ENCODE measurements around the gene TRIM40.
"Not testable (repeated sequence)": the region's sequence is repeated elsewhere in the genome, so short reads cannot be mapped to it uniquely, and the experiment has no call there.

Gene TRIM40

GRCh38 chr6:30165238-30165637 is 29.3 kb downstream of the TRIM40 start:
- not testable (repeated sequence) for DNase-seq

DNA sequence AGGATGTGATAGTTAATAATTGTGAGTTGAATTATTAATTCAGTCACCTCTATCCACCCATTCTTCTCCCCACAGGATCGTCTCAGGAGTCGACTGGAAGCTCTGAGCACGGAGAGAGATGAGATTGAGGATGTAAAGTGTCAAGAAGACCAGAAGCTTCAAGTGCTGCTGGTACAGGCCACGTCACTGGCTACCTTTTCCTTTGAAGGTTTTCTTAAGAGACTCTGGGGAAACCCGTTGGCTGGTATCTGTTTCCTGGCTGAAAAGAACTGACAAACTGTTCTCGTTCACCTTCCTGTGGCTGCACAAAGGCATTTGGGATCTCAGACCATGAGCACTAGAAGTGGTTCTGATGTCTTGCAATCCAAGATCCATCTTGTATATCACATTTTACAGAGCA is 31.2 kb downstream of the TRIM40 start:
- DNase-seq = no peak

- no peak for DNase-seq
Observed at GRCh38 chr6:30168741-30169140, 32.8 kb downstream of the TRIM40 start.

DNA sequence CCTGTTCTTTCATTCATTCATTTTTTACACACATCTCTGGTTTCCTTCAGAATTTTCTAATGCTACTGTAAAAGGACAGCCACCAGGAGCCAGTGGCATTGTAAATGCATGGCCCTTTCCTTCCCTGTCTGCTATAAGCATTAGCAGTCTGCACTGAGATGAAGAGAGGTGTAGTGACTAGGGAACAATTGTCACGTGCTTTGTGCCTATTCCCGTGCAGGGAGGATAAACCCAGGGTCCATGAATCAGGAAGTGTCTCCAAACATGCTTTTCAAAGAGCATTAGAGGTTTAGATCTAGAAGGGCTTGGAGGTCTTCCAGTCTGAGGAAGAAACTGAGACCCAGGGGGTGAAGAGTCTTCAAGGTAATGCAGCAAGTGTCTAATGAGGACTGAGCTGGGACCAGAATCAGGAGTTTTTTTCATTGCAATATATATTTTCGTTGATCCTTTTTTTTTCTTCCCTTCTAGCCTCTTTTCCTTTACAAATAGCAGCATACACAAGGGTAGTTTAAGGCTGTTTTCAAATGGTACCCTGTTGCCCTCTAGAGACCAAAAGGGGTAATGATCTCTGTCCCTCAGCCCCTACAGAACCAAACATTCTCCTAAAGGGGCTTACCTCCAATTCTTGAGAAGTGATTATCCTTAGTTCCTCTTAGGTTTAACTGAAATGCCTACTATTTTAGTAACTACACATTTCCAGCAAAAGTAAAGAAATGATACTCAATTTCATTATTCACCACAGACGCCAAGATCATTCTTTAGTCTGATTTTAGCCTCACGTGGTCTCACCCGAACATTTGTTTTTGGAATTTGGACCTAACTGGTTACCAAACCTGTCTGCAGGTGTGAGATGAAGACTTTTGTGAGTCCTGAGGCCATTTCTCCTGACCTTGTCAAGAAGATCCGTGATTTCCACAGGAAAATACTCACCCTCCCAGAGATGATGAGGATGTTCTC is 34.0 kb downstream of the TRIM40 start:
- DNase-seq = peak; percentile 9

- DNase-seq = no peak
Observed at GRCh38 chr6:30171677-30172471, 35.9 kb downstream of the TRIM40 start.

GRCh38 chr6:30172681-30173080 is 36.7 kb downstream of the TRIM40 start:
- no peak for DNase-seq

DNA sequence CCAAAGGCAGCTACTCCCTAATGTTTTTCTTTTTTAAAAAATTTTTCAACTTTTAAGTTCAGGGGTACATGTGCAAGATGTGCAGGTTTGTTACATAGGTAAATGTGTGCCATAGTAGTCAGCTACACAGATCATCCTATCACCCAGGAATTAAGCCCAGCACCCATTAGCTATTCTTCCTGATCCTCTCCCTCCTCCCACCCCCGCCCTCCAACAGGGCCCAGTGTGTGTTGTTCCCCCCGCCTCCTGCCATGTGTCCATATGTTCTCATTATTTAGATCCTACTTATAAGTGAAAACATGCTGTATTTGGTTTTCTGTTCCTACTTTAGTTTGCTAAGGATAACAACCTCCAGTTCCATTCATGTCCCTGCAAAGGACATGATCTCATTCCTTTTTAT is 39.8 kb downstream of the TRIM40 start:
- DNase-seq = no peak

DNA sequence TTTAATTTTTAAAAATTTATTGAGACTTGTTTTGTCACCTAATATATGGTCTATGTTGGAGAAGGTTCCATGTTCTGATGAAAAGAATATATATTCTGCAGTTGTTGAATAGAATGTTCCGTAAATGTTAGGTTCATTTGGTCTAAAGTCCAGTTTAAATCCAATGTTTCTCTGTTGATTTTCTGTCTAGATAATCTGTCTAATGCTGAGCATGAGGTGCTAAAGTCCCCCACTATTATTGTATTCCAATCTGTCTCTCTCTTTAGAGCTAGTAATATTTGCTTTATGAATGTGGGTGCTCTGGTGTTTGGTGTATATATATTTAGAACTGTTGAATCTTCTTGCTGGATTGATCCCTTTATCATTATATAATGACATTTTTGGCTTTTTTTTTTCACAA is 42.9 kb downstream of the TRIM40 start:
- DNase-seq = no peak

DNA sequence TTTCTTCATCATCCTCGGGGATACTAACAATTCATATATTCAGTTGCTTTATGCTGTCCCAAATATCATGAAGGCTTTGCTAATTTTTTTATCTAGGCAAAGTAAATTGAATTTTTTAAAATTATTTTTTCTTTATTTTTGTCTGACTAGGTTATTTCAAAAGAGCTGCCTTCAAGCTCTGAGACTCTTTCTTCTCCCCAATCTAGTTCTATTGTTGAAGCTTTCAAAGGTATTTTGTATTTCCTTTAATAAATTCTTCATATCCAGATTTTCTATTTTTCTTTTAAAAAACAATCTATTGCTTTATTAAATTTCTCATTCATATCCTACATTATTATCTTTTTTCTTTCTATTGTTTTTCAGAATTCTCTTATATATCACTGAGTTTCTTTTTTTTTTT is 44.2 kb downstream of the TRIM40 start:
- no peak for DNase-seq

DNA sequence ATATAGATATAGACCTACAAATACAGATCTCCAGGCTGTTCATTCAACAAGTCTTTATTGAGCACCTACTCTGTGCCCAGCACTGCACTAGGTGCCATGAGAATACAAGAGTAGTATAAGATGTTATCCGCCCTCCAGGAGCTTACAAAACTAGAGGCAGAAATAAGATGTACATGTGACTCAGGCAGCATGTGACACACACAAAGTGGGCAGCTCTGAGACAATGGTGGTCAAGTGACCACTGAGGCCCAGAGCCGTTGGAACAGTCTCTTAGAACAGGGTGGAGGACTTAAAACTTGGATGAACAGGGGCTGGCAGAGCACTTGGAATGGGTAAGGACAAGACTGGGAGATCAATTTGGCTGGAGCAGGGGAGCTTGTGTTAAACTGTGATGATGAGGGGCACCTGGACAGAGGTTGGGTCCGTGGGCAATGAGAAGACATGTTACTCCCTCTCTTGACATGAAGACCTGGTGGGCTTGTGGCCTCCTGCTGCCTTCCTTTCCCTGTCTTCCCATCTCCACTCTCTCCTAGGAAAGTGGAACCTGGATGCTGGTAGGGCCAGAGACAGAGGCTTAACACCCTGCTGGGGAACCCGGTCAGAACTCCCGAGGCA is 48.6 kb downstream of the TRIM40 start:
- no peak for DNase-seq

DNA sequence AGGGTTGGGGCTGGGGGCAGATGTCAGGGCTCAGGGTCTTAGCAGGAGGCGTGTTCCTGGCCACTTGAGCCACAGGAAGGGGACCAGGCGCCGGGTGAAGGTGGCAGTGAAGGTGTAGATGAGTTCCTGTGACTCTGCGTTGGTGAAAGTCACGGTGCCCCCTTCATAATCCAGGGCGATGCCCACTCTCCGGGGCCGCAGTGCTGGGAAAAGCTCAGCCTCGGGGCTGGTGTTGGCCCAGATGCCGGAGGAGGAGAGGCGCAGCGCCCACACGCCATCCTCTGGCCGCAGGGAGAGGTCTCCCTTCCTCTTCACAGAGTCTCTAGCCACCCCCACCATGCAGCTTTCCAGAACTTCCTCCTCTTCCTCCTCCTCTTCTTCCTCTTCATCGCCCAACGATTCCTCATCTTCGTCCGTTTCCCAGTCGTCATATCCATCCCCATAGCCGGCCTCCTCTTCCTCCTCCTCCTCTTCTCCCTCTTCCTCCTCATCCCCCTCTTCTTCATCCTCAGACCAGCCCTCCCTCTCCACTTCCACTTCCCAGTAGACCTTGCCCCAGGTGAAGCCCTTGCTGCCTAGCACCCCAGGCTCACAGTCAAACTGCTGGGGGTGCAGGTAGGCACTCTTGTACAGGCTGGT is 50.0 kb downstream of the TRIM40 start:
- no peak for DNase-seq

GRCh38 chr6:30188541-30188940 is 52.6 kb downstream of the TRIM40 start:
- DNase-seq = no peak

DNA sequence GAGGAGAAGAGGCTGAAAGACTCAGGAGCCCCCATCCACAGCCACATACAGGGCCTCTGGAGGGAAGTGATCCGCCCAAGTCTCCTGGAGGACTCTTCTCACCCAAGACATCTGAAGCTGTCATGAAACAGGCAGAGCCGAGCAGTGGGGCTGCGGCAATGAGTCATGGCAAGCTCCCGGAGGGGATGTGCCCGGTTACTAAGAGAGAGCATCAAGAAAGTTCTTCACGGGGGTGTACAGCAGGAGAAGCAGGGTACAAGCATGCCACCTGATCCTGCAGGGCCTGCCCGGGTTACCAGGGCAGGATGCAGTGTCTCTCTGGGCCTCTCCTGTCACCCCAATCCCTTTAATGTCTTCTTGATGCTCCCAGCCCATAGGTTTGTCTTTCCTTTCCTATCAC is 56.1 kb downstream of the TRIM40 start:
- no peak for DNase-seq

DNA sequence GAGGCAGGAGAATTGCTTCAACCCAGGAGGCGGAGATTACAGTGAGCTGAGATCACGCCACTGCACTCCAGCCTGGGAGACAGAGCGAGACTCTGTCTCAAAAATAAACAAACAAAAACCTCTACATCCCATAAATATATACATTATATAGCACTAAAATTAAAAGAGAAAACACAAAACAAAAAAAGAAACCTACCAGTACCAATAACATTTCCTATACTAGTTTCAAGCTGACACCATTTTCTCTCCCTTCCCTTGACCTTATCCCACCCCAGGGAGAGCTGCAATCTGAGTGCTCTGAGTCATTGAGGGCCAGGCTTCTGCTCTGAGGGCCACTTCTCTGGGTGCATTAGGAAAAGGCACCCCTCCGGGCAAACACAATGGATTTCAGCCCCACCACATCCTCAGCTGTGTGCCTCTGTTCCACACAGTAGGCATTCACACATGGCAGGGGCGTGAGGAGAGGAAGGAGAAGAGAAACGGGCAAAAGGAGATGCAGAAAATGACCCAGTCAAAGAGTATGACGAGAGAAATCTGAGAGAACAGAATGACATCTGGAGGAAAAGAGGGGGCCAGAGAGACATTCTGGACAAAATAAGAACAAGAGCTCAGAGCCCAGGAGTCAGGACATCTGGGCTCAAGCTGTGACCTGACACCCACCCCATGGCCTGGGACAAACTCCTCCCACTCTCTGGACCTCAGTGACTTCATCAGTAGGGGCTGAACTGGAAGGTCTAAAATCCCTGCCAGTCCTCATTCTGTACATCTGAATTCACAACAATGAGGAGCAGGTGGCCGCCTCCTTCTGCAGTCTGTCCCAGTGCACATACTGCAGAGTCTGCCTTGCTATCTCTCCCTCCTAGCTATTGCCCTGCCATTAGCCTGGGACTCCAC is 59.1 kb downstream of the TRIM40 start:
- DNase-seq = no peak

- DNase-seq = no peak
Observed at GRCh38 chr6:30195951-30196350, 60.0 kb downstream of the TRIM40 start.

- DNase-seq = no peak
Observed at GRCh38 chr6:30196376-30196775, 60.4 kb downstream of the TRIM40 start.
